NCI-H1092 (cell line): ENCODE results near the gene IMMT.
"Not testable (repeated sequence)": the region's sequence is repeated elsewhere in the genome, so short reads cannot be mapped to it uniquely, and the experiment has no call there.

Source experiments
- DNase-seq: peaks from one replicate; lab custom pipeline; 2025; lab: John Stamatoyannopoulos, UW

Gene IMMT

DNA sequence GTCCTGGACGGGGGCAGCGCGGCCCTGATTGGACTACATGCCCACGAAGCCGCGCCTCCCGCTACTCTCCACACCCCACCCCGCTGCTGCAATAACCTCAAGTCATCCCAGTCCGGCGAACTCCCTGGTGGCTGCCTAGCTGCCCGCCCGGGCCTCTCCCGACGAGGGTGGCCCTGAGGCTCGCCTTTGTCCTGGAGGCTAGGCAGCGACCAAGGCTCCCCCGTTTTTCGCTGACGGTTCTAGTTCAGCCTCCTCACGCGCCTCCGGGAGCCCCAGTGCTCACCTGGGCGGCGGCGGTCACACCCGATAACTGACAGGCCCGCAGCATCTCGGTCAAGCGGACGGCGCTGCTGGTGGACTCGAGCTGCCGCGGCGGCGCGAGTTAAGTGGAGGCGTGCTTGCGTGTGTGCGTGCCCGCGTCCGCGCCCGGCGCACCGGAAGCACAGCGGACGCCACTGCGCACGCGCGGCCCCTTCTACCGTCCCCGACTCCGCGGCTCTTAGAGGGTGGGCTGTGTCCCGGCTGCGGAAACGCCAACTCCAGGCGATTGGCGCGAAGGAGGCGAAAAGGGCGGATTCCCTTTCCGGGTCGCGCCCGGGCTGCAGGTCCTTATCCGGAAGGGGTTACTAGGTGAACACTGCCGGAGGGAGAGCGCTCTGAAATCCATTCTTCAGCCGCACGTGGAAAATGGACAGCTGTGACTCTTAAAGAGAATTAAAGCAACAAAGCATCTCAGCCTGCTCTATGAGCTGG is at the start of gene IMMT:
IMMT (minus strand) TSS at position 408 of the 753 bp plus-strand sequence; CDS start at position 328, 80 bp downstream.
- peak; percentile 92 for DNase-seq

DNA sequence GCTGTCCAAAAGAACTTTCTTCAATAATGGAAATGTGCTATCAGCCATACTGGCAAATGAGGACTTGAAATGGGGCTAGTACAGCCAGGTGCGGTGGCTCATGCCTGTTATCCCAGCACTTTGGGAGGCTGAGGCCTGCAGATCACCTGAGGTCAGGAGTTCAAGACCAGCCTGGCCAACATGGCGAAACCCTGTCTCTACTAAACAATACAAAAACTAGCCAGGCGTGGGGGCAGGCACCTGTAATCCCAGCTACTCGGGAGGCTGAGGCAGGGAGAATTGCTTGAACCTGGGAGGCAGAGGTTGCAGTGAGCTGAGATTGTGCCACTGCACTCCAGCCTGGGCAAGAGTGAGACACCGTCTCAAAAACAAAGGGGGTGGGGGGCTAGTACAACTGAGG is 49.5 kb upstream of the IMMT start:
- DNase-seq = not testable (repeated sequence)

DNA sequence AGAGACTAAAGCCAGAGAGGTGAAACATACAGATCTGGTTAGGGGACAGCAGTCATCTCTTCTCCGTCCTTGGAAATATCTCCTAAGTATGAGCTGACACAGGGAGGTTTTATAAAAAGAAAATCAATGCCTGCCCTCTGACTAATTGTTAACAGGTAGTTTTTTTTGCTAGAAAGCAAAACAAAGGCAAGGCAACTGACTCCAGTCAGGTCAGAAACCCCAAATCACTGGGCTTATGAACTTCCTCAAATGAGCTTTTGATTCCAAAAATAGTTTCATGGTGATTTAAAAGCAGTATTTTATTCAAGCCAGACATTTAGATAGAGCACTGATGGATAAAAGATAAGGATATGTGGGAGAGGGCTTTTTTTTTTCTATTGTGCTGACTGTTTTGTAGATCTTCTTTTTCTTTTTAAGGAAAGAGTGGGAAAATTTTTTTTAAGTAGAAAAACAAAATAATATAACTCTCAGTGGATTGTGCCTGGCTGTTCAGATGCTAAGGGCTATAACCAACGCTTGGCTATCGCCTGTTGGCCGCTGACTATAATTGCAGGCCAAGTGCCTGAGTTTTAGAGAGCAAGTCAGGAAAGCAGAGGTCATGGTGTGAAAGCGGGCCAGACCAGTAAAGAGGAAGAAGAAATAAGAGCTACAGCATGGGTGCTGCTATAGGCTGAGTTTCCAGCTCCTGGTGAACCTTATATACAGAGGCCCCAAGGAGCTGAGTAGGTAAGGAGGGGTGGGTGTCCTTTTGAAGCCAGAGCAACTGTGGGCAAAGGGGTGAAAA is 48.9 kb upstream of the IMMT start:
- no peak for DNase-seq

DNA sequence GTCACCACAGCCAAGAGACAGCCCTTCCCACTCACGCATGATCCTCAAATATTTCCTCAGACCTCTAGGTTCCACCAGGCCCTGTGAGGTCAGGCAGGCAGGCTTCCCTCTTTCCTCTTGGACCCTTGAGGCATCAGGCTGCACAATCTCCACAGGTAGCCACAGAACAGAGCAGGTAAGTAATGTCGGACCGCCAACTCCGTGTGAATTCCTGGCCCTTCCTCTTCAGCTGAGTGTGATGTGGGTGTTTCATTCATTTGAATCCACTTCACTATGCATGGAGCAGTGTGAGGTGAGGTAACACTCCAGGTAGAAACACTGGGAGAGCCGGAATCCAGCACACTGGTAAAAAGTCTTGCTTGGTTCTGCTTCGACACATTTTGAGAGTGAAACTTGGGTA is 48.0 kb upstream of the IMMT start:
- no peak for DNase-seq

DNA sequence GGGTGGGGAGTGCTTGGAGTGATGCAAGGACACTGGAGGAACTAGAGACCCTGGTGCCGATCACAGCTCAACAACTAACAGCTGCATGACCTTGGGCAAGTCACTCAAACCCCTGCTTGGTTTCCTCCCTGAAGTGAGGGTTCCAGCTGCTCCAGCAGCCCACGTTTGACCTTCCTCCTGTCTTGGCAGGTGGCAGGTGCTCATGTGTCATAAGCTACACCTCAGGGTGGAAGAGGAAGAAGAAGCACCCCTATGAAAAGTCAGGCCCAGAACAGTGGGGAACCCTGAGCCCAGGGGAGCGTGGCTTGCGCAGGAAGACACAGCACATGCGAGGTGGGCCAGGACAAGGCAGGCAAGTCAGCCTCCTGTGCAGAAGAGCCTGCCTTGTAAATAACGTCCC is 46.3 kb upstream of the IMMT start:
- DNase-seq = no peak

DNA sequence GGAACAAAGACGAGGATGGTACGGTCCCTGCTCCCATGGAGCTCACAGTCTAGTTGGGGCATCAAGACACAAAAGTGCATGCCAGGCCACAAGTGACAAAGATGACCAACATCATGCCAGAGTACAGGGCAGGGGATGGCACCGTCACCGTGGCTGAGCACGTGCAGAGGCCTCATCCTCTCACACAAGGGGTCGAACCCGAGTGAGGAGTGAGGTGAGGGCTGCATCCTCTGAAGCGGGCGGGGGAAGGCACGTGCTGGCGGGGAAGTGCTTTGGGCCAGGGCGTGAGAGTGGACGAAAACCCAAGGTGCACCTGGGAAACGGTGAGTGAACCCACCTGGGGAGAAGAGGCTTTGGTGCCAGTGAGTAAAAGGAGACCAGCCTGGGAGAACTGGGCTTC is 45.0 kb upstream of the IMMT start:
- DNase-seq = no peak

DNA sequence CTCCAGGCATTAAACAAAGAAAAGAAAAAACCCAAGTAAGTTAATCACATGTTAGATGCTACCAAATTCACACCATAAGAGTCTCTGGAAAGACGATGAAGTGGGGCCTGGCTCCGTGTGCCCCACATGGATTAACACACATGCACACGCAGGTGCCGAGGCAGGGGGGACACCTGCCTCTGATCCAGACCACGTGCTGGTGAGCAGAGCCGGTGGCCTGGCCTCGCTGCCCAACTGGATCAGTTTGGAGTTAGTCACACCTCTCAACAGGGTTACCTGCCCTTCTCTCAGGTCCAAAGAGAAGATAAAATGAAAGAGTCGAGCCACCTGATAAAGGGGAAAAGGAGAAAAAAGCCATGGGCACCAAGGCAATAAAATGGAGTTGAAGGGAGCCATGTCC is 44.5 kb upstream of the IMMT start:
- DNase-seq = no peak

DNA sequence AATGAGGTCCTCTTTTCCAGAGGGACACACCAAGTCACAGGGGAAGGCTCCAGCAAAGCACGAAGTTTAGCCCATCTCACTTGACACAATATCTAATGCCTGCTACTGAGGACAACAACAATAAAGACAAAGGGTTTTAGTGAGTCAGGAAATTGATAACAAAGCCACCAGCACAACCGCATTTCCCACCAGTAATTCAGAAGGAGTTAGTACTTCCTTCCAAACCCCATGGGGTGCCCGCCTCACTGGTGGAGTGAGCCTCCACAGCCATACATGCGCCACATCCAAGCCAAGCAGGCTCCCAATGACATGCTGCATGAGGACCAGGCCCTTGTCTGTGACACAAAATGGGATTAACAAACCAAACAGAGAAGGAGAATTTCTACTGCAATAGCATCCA is 44.1 kb upstream of the IMMT start:
- no peak for DNase-seq

DNA sequence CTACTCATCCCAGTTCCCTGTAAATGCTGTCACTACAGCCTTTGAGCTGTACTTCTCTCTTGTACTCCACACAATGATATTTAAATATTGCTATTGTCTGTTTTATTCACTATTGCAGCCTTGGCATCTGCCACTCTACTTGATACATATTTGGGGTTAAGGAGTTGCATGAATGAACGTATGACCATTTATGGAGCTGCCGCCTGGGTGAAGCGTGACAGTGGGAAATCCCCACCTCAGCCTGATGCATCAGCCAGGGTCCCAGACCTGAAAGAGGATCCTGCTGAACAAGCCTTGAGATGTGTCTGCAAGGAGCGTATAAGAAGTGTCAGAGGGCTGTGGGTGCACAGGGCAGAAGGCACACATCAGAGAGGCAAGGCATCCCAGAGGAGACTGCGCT is 43.1 kb upstream of the IMMT start:
- DNase-seq = no peak

DNA sequence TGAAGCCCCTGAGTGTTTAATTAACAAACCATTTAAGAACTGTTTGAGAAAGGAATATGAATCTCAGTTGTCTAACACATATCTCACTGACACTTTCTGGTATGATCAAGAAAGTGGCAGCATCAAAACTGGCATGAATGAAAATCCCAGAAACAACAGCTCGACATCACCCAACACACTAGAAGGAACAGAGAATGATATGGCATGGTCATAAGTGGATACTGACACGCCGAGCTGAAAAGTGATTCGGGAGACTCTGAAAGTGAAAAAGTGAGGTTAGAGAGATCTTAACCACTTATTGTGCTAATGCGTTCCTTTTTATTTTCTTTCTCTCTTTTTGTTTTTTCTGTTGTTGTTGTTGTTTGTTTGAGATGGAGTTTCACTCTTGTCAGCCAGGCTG is 41.9 kb upstream of the IMMT start:
- no peak for DNase-seq

DNA sequence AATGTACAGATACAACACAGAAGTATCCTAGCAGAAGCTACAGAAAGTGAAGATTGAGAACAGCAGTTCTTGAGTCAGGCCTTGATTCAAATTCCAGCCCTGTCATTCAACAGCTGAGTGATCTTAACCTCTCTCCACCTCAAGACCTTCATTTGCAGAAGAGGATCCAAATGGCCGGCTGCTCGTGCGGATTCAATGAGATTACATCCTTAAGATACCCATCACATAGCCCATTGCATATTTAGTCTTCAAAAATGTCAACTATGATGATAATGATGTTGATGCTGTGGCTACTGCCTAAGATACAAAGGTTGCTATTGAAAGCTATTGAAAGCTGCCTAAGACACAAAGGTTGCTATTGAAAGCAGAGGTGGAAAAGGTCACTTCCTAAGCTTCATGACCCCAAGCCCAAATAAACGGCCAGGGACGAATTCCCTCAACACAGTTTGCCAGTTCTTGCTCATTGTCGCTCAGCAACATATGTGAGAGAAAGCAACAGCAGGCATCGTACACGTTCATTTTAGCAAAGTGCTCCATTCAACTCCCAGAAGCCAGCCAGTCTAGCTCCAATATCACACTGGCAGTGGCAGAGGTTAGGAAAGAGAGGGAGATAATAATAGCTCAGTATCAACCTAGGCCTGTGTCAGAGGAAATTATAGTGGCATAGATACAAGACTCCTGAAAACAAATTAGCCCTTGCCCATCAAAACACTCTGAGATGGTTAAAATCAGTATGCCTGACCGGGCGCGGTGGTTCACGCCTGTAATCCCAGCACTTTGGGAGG is 40.1 kb upstream of the IMMT start:
- DNase-seq = no peak

DNA sequence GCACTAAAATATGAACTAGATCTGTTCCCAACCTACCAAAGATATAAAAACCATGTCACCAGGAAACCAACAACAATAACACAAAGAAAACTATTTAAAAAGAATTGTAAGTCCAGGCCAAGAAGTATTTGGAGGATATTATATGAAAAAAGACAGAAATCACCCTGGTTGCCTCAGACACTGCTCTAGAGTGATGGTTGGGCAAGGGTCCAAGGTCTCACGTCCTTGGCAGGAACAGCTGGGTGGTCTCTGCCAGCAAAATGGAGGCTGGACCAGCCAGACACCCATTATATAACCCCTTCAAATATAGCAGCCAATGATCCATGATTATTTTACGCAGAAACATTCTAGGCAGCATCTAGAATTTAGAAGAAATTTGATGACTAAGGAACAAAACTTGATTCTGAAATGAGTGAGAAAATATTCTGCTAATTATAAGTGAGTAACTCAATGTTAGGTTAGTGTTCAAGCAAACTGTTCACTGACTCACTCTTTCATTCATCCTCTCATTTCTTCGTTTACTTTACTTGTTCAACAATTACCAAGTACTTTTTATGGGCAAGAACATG is 39.4 kb upstream of the IMMT start:
- DNase-seq = no peak

DNA sequence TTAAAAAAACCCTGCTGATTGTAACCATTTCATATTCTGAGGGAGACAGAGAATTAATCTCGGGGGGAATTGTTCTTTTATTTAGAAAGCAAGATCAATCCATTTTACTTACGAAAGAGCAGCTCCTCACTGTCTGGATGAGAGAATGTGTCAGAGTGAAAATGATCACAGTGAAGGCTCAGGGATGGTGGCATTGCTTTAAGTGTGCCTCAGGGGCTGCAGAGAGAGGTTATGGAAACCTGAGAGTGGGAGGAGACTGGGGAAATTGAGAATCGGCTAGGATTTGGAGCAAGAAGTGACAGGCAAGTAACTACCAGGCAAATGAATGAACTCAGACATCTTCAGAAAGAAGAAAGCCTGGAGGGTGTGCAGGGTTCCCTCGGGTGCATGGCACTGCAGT is 38.2 kb upstream of the IMMT start:
- DNase-seq = no peak

DNA sequence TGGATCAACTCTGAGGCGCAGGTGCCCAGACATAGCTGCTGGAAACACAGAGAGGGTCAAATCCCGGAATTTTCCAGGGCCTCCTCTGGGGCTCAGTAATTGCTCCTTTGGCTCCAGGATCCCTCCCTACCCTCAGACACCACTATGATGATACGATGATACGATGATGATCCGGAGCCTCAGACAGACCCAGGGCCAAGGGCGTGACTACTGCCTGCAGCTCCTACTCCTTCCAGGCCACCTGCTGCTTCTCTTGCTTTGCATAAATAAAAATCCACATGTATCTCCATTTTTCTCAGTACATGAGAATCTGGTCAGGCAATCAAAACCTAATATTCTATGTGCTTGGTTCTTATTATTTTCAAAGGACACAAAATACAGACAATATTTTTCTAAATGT is 37.6 kb upstream of the IMMT start:
- no peak for DNase-seq

DNA sequence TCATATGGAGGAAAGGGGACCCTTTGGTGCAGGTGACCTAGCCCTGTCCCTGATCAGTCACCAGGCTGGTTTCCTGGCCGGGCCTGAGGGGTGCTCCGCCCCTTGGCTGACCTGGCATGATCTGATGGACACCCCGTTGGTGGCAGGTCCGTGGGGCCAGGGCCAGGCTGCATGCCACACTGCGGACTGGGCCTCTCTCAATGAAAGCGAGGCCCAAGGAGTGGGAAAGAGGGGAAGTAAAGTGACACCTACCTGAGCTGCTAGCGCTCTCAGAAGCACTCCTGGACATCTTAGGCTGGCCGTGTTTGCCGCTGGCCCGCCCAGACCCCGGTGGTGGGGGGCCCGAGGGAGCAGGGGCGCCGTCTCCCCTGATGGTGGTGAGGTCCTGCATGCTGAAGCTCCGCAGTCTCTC is 37.1 kb upstream of the IMMT start:
- DNase-seq = no peak

DNA sequence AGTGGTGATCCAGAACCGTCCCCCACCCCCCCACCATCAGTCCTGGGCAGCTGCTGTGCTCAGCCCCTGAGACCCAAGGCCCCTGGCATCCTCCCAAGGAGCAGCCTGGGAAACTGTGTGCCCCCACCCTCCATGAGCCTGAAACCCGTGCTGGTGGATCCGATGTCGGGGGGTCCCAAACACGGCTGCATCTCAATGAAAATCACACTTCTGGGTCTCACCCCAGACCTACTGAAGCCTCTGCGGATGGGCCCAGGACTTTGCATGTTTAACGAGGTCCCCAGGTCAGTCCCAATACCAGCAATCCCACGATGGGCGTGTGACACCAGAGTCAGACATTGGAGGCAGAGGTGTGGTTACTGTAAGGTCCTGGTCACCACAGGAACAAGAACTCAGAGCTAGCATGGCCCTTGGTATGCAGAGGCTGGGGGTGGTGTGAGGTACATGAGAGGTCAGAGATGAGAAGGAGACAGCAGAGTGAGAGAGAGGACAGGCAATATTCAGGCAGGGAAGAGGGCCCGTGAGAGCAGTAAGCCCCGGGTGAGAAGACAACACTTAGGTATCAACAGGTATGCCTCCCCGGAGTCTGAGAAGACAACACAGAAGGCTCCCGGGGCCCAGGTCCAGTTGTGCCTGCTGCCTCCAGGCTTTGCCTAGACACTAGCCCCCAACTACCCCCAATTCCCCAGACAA is 36.6 kb upstream of the IMMT start:
- DNase-seq = no peak

DNA sequence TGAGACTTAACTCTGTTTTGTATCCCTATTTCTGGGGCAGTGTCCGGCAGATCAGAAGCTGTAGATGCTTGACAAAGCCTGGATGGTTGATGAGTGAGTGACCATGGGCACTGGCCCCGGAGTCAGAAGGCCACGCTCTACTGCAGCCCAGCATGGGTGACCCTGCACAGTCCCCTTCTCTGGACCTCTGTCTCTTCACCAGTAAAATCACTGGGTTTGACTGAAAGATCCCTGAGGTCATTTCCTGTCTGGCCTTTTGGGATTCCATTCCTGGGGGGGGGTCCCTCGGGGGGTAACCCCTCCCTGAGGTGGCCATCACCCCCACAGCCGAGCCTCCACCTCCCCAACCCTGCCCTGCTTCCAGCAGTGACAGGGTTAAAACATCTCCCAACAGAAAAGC is 35.7 kb upstream of the IMMT start:
- DNase-seq = no peak

DNA sequence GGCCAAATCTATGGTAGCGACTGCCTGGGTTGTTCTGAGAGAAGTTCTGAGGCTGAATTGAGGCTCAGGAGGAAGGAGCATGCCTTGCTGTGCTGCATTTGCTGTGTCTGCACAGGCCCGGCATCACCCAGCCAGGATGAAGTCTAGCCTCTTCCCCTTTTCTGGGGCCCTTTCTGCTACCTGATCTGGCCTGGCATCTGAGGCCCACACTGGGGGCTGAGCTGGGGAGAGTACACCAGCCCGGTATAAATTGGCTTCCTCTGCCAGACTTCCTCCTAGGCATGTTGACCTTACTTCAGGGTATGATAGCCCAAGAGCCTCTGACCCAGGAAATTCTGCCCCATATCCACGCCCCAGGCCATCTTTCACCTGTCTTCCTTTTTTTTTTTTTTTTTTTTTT is 34.0 kb upstream of the IMMT start:
- DNase-seq = no peak

DNA sequence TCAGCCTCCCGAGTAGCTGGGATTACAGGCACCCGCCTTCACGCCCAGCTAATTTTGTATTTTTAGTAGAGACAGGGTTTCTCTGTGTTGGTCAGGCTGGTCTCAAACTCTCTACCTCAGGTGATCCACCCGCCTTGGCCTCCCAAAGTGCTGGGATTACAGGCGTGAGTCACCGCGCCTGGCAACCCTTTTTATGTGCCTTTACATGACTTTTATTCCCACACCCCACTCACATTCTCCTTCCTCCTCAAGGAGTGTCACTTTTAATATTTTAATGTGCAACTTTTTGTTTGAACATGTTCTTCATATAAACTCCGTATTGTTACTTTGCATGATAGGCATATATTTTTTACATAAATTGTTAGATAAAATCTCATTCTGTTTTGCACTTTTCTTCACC is 33.3 kb upstream of the IMMT start:
- DNase-seq = not testable (repeated sequence)

DNA sequence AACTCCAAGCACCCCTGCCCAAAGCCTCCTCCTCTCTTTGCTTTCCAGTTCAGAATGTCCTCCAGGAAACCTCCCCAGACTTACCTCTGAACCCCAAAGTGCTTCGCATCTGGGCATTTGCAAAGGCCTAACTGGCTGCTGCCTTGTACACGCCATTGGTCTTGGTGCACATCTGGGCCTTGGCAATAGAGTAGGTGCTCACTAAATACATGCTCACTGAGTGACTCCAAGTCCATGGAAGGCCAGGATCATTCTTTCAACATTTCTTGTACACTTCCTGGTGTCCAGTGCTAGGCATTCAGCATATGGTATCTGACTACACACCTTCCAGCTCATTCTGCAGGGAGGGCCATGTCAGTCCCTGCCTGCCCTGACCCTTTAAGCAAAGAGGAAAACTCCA is 32.4 kb upstream of the IMMT start:
- no peak for DNase-seq

DNA sequence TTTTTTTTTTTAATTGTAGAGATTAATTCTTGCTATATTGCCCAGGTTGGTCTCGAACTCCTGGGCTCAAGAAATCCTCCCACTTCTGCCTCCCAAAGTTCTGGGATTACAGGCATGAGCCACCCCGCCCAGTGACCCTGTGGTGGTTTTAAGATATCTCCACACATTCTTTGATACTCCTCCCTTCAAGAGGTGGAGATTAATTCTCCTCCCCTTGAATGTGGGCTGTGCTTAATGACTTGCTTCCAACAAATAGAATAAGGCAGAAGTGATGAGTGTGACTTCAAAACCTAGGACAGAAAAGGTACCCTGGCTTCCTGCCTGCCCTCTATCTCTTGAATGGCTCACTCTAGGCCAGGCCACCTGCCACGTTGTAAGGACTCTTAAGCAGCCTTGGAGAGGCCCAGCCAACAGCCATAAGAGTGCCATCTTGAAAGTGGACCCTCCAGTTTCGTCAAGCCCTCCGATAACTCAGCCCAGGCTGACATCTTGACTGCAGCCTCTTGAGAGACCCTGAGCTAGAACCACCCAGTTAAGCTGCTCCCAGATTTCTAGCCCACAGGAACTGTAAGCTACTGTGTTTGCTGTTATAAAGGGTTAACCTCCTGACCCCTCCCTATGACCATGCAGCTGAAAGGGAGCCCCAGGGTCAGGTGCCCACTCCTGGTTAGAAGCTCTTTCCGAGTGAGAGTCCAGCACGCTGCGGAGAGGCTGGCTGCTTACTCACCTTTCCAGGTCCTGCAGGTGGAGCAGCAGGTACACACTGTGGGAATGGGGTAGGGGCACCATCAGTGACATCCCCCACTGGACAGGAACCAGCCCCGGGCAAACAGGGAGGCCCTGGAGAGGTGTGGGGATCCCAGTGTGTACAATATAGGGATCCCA is 31.6 kb upstream of the IMMT start:
- DNase-seq = no peak
